ENCODE results near the gene KRT84.

- no peak for TF ChIP-seq CTCF (IDR thresholded peaks at IDR 0.05)
- TF ChIP-seq POLR2A (IDR thresholded peaks at IDR 0.05): no peak
These were observed 16.9 kb upstream of the KRT84 start for GRCh38 chr12:52402377-52402776.
